ENCODE measurements around the gene BAIAP2L1. TPM values are rescaled to one million over a fixed set of nuclear protein-coding genes. Genes with fewer than 3 reads are reported as not detected.

BAIAP2L1 gene
- total RNA-seq, 1 donor from 2014 or later = 21.6 TPM

DNA sequence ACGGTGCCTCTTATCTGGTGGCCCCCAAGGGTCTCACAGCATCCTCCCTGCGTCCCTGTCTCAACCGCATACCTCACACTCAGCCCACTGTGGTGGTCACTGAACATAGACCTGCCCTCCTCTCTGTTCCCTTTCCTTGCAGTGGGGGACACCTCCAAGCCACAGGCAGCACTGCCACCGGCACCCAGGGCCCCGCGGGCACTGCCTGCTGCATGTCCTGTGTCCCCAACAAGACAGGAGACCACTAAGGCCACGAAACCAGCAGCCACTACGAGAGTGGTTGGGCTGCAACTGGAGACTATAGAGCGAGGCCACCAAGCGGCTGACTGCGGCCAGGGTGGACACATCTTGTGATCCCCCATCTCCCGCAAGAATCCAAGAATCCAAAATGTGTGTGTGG, 104.1 kb downstream of the BAIAP2L1 start:
- H3K27ac Mint-ChIP-seq (ENCODE audit: unreplicated experiment) = no peak overlapping the region
- H3K27ac ChIP-seq (ENCODE audit: low read depth, low read length) = no peak overlapping the region

DNA sequence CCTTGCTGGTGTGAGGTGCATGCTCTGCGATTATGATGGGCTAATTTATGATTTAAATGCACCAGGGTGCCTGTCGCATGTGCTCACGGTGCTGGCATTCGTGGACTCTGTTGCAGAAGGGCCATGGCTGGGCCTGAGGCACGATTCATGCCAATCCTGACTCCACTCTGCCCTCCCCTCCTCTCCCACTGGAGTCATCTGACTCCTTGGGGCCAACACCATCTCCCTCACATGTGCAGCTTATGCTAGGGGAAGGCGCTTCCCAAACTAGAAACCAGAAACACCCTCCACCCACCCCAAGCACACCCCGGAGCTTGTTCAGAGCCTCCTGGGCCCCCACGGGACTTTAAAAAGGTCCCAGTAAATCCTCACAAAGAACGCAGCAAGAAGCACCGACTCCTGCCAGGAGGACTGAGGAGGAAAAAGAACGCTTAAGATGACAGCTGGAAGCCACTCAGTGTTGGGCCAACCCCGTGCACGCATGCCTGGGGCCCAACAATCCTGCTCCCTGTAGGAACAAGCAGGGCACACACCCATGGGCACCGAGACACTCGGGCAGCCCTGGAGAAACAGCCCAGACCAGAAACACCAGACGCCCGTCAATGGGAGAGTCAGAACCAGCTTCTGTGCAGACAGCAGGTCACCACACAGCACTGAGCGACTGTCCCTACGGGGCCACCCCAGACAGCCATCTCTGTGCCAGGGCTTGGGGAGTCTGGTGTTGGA, 105.3 kb downstream of the BAIAP2L1 start:
- Histone ChIP-seq H3K27me3 (ENCODE audit: insufficient read depth, low read length) (no peaks in the 10 kb centered on the region), H3K4me3 (ENCODE audit: insufficient read depth, low read depth, low read length) (no peak overlapping the region), H3K4me2 (ENCODE audit: low read length) (no peak overlapping the region), H3K4me1 (ENCODE audit: insufficient read depth, low read length) (no peaks in the 10 kb centered on the region), H4K20me1 (ENCODE audit: insufficient read depth, low read length) (peaks cover 39% of the 10 kb centered on the region), H3K79me2 (ENCODE audit: insufficient read depth, low read length) (peaks cover 10% of the 10 kb centered on the region), H2AFZ (ENCODE audit: low read depth, low read length) (no peak overlapping the region), H3K36me3 (ENCODE audit: insufficient read depth, low read length) (peaks cover 7% of the 10 kb centered on the region), H3K9ac (ENCODE audit: low read length) (no peak overlapping the region), H3K9me3 (ENCODE audit: insufficient read depth, low read depth, low read length) (no peaks in the 10 kb centered on the region), H3K27ac (ENCODE audit: low read depth, low read length) (no peak overlapping the region)
- TF ChIP-seq EZH2 (IDR thresholded peaks at IDR 0.05; ENCODE audit: insufficient read depth, low read length) = no peak
- TF ChIP-seq, protein P1, sequence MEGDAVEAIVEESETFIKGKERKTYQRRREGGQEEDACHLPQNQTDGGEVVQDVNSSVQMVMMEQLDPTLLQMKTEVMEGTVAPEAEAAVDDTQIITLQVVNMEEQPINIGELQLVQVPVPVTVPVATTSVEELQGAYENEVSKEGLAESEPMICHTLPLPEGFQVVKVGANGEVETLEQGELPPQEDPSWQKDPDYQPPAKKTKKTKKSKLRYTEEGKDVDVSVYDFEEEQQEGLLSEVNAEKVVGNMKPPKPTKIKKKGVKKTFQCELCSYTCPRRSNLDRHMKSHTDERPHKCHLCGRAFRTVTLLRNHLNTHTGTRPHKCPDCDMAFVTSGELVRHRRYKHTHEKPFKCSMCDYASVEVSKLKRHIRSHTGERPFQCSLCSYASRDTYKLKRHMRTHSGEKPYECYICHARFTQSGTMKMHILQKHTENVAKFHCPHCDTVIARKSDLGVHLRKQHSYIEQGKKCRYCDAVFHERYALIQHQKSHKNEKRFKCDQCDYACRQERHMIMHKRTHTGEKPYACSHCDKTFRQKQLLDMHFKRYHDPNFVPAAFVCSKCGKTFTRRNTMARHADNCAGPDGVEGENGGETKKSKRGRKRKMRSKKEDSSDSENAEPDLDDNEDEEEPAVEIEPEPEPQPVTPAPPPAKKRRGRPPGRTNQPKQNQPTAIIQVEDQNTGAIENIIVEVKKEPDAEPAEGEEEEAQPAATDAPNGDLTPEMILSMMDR (IDR thresholded peaks at IDR 0.05; ENCODE audit: insufficient read depth, low read depth, low read length) = no peak
- Mint-ChIP-seq H3K4me1 (ENCODE audit: low read depth, unreplicated experiment) (no peaks in the 10 kb centered on the region), H3K27ac (ENCODE audit: unreplicated experiment) (peak overlapping the region; percentile 47), H3K4me3 (ENCODE audit: unreplicated experiment) (no peak overlapping the region), H3K36me3 (ENCODE audit: low read depth, unreplicated experiment) (peaks cover 6% of the 10 kb centered on the region), H3K9me3 (ENCODE audit: unreplicated experiment) (no peaks in the 10 kb centered on the region), H3K27me3 (ENCODE audit: low read depth, unreplicated experiment) (no peaks in the 10 kb centered on the region)
- FAIRE-seq = no peak
- DNase-seq (ENCODE audit: low read depth) = no peak

More for the DNA sequence above, 104.1 kb downstream of the BAIAP2L1 start:
- Histone ChIP-seq H3K79me2 (ENCODE audit: insufficient read depth, low read length) (peaks cover under 1% of the 10 kb centered on the region), H3K4me3 (ENCODE audit: insufficient read depth, low read depth, low read length) (no peak overlapping the region), H3K4me2 (ENCODE audit: low read length) (no peak overlapping the region), H3K36me3 (ENCODE audit: insufficient read depth, low read length) (peaks cover 7% of the 10 kb centered on the region), H3K9me3 (ENCODE audit: insufficient read depth, low read depth, low read length) (no peaks in the 10 kb centered on the region), H2AFZ (ENCODE audit: low read depth, low read length) (no peak overlapping the region), H3K4me1 (ENCODE audit: insufficient read depth, low read length) (no peaks in the 10 kb centered on the region), H3K27me3 (ENCODE audit: insufficient read depth, low read length) (no peaks in the 10 kb centered on the region), H4K20me1 (ENCODE audit: insufficient read depth, low read length) (peaks cover 29% of the 10 kb centered on the region), H3K9ac (ENCODE audit: low read length) (no peak overlapping the region)
- Mint-ChIP-seq H3K4me3 (ENCODE audit: unreplicated experiment) (no peak overlapping the region), H3K9me3 (ENCODE audit: unreplicated experiment) (no peaks in the 10 kb centered on the region), H3K27me3 (ENCODE audit: low read depth, unreplicated experiment) (no peaks in the 10 kb centered on the region), H3K4me1 (ENCODE audit: low read depth, unreplicated experiment) (peaks cover 4% of the 10 kb centered on the region), H3K36me3 (ENCODE audit: low read depth, unreplicated experiment) (peaks cover 10% of the 10 kb centered on the region)
- TF ChIP-seq, protein P1 (IDR thresholded peaks at IDR 0.05; ENCODE audit: insufficient read depth, low read depth, low read length) = no peak
- TF ChIP-seq EZH2 (IDR thresholded peaks at IDR 0.05; ENCODE audit: insufficient read depth, low read length) = no peak
- DNase-seq (ENCODE audit: low read depth) = no peak
- no peak for FAIRE-seq

DNA sequence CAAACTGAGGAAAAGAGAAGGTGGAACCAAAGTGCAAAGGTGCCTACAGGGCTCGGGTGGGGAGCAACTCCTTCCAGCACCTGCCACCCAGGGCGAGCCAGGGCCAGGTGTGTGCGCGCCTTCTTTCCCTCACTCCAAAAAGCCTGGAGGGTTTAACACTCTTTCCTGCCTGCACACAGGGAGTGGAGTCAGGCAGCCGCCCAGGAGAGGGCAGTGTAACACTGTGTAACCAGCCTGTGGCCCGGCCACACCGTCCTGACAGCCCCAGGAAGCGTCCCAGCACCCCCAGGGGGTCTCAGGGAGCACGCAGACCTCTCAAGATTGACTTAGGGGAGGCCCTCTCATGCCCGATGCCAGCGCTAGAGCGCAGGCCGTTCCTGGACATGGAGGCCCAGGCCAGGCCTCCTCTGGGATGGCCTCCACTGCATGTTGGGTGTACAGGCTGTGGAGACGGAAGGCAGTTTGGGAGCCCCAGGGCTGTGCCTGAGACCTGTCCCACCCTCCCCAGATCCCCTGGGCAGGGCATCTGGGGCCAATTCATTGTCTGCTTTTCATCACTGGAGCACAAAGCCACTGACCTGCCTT, 106.0 kb downstream of the BAIAP2L1 start:
- Histone ChIP-seq H3K4me3 (ENCODE audit: insufficient read depth, low read depth, low read length) (no peak overlapping the region), H3K27ac (ENCODE audit: low read depth, low read length) (no peak overlapping the region), H3K4me2 (ENCODE audit: low read length) (no peak overlapping the region), H3K36me3 (ENCODE audit: insufficient read depth, low read length) (peaks cover 7% of the 10 kb centered on the region), H3K9me3 (ENCODE audit: insufficient read depth, low read depth, low read length) (no peaks in the 10 kb centered on the region), H2AFZ (ENCODE audit: low read depth, low read length) (no peak overlapping the region), H3K79me2 (ENCODE audit: insufficient read depth, low read length) (peaks cover 12% of the 10 kb centered on the region), H3K4me1 (ENCODE audit: insufficient read depth, low read length) (no peaks in the 10 kb centered on the region), H4K20me1 (ENCODE audit: insufficient read depth, low read length) (peaks cover 41% of the 10 kb centered on the region), H3K9ac (ENCODE audit: low read length) (no peak overlapping the region), H3K27me3 (ENCODE audit: insufficient read depth, low read length) (no peaks in the 10 kb centered on the region)
- Mint-ChIP-seq H3K27me3 (ENCODE audit: low read depth, unreplicated experiment) (no peaks in the 10 kb centered on the region), H3K36me3 (ENCODE audit: low read depth, unreplicated experiment) (no peaks in the 10 kb centered on the region), H3K27ac (ENCODE audit: unreplicated experiment) (no peak overlapping the region), H3K4me3 (ENCODE audit: unreplicated experiment) (no peak overlapping the region), H3K9me3 (ENCODE audit: unreplicated experiment) (no peaks in the 10 kb centered on the region), H3K4me1 (ENCODE audit: low read depth, unreplicated experiment) (no peaks in the 10 kb centered on the region)
- no peak for FAIRE-seq
- DNase-seq (ENCODE audit: low read depth) = no peak
- no peak for TF ChIP-seq EZH2 (IDR thresholded peaks at IDR 0.05; ENCODE audit: insufficient read depth, low read length)
- TF ChIP-seq, protein P1 (IDR thresholded peaks at IDR 0.05; ENCODE audit: insufficient read depth, low read depth, low read length) = peak; percentile 68
